ENCODE results near the gene CPNE6. TPM values are rescaled to one million over a fixed set of nuclear protein-coding genes. Genes with fewer than 3 reads are reported as not detected.

CPNE6 gene
- polyA plus RNA-seq, 1 experiment, result not detected

DNA sequence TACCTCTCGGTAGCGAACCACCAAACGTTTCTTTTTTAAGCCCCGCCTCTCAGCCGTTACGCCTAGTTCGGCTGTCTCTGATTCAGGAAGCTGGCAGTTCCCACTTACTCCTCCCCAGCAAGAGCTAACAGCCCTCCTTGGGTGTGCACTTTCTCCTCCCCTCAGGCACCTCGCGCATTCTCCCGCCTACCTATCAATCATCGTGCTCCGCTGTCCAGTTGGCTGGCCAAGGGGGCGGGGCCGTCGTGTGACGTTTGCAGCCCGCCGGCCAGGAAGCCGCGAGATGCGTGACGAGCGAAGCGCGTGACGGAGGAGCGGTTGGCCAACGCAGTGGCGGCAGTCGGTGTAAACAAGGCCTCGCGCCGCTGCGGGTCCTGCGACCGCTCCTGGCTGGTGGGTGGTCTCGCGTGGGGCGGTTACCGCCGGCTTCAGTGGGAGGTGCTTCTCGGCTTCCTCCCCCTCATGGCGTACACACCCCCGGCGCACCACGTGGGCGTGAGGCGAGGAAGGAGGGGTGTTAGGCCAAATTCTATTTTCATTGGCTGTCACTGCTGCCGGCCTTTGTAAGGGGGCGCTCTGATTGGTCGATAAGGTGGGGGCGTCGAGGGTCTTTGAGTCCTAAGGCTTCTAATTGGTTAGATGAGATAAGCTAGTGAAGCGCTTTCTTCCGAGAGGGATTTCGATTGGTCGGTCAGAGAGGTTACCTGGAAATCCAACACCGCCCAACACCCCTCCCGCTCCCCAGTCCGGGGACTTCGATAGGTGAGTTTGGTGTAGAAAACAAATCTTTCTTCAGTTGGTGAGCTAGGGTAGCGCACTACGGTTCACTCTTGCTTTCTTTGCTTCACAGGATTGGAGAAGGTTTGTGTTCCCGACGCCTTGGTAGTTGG, 43.4 kb downstream of the CPNE6 start, which contains the start of the genes DCAF11 and NRL:
Gene DCAF11, plus strand, starts transcription at position 246 of the 890 bp plus-strand sequence. CDS start 818 bp downstream, outside the sequence.
Gene NRL, minus strand, starts transcription at position 418 of the 890 bp plus-strand sequence. CDS start 32,101 bp downstream, outside the sequence.
- CTCF ChIA-PET, result interaction anchor here (0.6 to 2.6 kb wide), 11 partner anchors 9 to 284 kb away, joined by 3 to 21 read pairs (median 5); partner anchors contain the start of genes CIDEB, IRF9, NYNRIN and PCK2
- no peaks in the 10 kb centered on the region for H3K27me3 ChIP-seq (ENCODE audit: control insufficient read depth, insufficient read depth, low read length)

DNA sequence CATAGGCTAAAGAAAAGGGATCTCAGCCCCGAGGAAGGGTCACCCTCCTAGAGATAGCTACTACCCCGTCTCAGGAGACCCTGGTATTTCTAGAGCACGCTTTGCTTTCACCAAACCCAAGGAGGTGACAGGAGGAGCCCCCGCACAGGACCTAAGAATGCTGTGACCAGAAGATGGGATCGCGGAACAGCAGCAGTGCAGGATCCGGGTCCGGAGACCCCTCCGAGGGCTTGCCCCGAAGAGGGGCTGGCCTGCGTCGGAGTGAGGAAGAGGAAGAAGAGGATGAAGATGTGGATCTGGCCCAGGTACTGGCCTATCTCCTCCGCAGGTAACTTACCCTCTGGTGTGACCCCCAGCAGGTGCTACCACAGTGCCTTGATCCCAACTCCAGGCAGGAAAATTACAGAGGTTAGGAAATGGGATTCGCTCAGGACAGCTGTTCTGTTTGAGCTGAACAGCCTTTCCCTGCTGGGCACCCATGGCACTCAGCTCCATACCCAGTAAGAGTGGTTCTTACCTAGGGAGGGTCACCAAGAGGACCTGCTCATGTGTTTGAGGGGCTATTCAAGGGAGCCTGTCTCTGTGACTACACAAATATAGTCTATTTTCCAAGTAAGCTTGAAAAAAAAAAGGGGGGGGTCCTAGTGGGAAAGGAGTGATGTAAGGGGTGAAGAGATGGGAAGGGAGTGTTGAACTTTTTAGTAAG, 44.2 kb downstream of the CPNE6 start:
- TF ChIP-seq, protein P1, sequence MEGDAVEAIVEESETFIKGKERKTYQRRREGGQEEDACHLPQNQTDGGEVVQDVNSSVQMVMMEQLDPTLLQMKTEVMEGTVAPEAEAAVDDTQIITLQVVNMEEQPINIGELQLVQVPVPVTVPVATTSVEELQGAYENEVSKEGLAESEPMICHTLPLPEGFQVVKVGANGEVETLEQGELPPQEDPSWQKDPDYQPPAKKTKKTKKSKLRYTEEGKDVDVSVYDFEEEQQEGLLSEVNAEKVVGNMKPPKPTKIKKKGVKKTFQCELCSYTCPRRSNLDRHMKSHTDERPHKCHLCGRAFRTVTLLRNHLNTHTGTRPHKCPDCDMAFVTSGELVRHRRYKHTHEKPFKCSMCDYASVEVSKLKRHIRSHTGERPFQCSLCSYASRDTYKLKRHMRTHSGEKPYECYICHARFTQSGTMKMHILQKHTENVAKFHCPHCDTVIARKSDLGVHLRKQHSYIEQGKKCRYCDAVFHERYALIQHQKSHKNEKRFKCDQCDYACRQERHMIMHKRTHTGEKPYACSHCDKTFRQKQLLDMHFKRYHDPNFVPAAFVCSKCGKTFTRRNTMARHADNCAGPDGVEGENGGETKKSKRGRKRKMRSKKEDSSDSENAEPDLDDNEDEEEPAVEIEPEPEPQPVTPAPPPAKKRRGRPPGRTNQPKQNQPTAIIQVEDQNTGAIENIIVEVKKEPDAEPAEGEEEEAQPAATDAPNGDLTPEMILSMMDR (IDR thresholded peaks at IDR 0.05; ENCODE audit: low read depth, low read length), result no peak
- H3K9me3 ChIP-seq (ENCODE audit: control insufficient read depth, insufficient read depth, low read length), result no peaks in the 10 kb centered on the region
- H3K27me3 ChIP-seq (ENCODE audit: control insufficient read depth, insufficient read depth, low read length), result no peaks in the 10 kb centered on the region
- H3K27ac ChIP-seq (ENCODE audit: low read depth, low read length), result no peak overlapping the region
- DNase-seq (ENCODE audit: low read depth, low spot score), result no peak
- ChIA-PET POLR2A (interaction anchor here (1.0 to 2.5 kb wide), 8 partner anchors 9 to 1020 kb away, joined by 3 to 36 read pairs (median 8); partner anchors contain the start of genes ACIN1, C14orf119, CHMP4A and PCK2), CTCF (interaction anchor here (0.6 to 2.6 kb wide), 8 partner anchors 9 to 192 kb away, joined by 3 to 21 read pairs (median 6); partner anchors contain the start of genes CIDEB, IRF9, PCK2 and PSME1)
- peak overlapping the region; percentile 92 for H3K4me3 ChIP-seq (ENCODE audit: low read depth, low read length)

More for the DNA sequence above, 43.4 kb downstream of the CPNE6 start, which contains the start of the genes DCAF11 and NRL:
- Histone ChIP-seq H3K4me3 (ENCODE audit: low read depth, low read length) (peak within 1 kb of the TSS; percentile 92), H3K9me3 (ENCODE audit: control insufficient read depth, insufficient read depth, low read length) (no peaks in the 10 kb centered on the region), H3K27ac (ENCODE audit: low read depth, low read length) (peak within 1 kb of the TSS; percentile 99)
- peak; percentile 99 for DNase-seq (ENCODE audit: low read depth, low spot score)
- TF ChIP-seq, protein P1 (IDR thresholded peaks at IDR 0.05; ENCODE audit: low read depth, low read length), result no peak
- POLR2A ChIA-PET, result interaction anchor here (0.5 to 2.5 kb wide), 19 partner anchors 10 to 1020 kb away, joined by 3 to 36 read pairs (median 4); partner anchors contain the start of genes ACIN1, C14orf119, CHMP4A and DHRS1

DNA sequence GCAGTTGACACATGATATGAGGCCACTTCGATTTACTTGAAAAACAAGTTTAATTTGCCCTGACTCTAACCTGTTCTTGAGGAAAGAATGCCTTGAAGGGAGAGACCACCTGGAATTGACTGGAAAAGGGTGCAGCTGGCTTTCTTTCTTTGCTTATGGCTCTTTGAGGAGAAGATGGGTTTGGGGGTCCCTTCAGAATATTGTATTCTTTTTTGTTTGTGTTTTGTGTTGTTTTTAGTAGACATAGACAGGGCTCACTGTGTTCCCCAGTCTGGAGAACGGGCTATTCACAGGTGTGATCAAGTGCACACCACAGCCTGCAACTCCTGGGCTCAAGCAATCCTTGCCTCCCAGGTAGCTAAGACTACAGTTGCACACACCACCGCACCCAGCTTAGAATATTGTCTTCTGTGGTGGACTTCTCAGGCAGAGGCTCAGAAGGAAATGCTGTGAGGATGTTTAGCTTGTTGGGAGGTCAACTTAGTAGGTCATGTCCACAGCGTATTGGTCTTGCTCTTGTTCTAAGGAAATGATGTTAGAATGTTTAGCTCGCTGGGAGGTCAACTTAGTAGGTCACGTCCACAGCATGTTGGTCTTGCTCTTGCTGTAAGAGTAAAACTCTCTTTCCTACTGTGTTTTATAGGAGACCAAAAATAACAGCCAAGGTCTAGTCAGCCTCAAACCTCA, 44.9 kb downstream of the CPNE6 start:
- Histone ChIP-seq H3K9me3 (ENCODE audit: control insufficient read depth, insufficient read depth, low read length) (no peaks in the 10 kb centered on the region), H3K27me3 (ENCODE audit: control insufficient read depth, insufficient read depth, low read length) (no peaks in the 10 kb centered on the region), H3K4me3 (ENCODE audit: low read depth, low read length) (no peak overlapping the region), H3K27ac (ENCODE audit: low read depth, low read length) (no peak overlapping the region)
- TF ChIP-seq, protein P1 (IDR thresholded peaks at IDR 0.05; ENCODE audit: low read depth, low read length), result no peak
- no peak for DNase-seq (ENCODE audit: low read depth, low spot score)
- POLR2A ChIA-PET, result no interaction called here
- CTCF ChIA-PET, result interaction anchor here (1.2 to 1.4 kb wide), 2 partner anchors 45 to 180 kb away, joined by 3 to 5 read pairs; partner anchors contain the start of gene IRF9

DNA sequence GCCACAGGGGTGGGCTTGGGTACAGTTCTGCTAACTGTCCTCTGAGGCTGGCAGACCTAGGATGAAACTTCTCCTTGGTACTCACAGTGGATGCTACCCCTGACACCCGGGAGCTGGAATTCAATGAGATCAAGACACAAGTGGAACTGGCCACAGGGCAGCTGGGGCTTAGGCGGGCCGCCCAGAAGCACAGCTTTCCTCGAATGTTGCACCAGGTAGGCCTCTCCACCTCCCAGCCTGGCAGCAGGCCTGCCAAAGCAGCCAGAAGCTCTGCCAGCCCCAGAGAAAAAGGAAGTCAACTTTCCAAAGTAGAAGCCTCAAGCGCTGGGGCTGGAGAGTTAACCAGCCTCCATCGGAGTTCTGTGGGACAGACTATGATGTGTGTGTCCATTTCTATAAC, 45.8 kb downstream of the CPNE6 start:
- H3K9me3 ChIP-seq (ENCODE audit: control insufficient read depth, insufficient read depth, low read length), result no peaks in the 10 kb centered on the region
- POLR2A ChIA-PET, result no interaction called here

More for the DNA sequence above, 45.8 kb downstream of the CPNE6 start:
- TF ChIP-seq, protein P1 (IDR thresholded peaks at IDR 0.05; ENCODE audit: low read depth, low read length), result no peak
- no peak for DNase-seq (ENCODE audit: low read depth, low spot score)
- H3K4me3 ChIP-seq (ENCODE audit: low read depth, low read length), result no peak overlapping the region
- CTCF ChIA-PET, result interaction anchor here (2.0 kb wide), 1 partner anchor 9 kb away, joined by 9 read pairs; no protein-coding TSS in a partner anchor
- no peaks in the 10 kb centered on the region for H3K27me3 ChIP-seq (ENCODE audit: control insufficient read depth, insufficient read depth, low read length)
- no peak overlapping the region for H3K27ac ChIP-seq (ENCODE audit: low read depth, low read length)
